HUDEP-2 (cell line): ENCODE data around the gene AKAP6.

Source experiments
- DNase-seq, 76 experiments: peaks; one replicate each; lab custom pipeline; 2025; ENCODE audit not compliant: unreplicated experiment in 76 of 76; lab: John Stamatoyannopoulos, UW

The AKAP6 gene

DNA sequence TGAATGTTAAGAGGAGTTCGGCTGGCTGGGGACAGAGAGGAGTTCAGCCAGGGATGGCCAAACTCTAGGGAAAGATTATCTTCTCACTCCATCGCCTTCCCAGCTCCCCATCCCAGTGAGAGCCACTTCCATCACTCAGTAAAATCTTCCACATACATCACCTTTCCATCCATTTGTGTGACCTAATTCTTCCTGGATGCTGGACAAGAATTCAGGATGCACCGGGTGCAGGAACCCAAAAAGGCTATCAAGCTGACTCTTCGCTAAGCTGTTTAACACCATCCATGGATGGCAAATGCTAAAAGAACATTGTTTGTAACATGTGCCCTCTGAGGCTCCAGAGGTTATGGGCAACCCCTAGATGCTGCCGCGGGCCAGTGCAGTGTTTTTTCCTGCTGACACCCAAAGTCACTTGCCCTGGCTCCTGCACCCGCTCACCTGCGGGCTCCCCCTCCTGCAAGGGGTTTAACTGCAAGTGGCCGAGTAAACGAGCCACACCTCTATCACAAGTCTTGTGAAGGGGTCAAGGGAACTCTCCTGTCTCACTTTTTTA is 393.6 kb downstream of the AKAP6 start:
- no peak for DNase-seq

DNA sequence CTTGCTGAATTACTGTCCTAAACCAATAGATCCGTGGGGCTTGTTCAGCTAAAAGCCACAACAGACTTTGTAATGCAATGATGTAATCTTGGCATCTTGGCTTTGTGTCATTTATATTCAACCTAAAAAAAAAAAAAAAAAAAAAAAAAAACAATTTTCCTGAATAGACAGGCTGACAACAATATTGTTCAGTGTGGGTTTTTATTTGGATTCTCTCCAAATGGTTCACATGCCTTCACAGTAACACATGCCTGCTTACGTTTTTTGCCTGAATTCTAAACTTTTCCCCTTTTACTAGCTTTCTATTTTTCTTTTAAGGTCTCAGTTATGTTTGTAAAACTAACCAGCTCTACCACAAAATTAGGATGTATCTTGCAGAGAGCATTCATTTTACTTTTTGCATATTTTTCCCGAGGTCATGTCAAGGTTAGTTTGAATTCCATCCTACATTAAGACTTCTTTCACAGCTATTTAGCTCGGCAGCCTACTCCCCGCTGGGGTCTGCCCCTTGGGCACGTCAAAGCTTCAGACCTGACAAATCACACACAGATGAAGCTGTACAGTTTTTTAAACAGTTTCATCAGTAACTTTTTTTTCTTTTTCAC is 395.9 kb downstream of the AKAP6 start:
- no peak for DNase-seq

DNA sequence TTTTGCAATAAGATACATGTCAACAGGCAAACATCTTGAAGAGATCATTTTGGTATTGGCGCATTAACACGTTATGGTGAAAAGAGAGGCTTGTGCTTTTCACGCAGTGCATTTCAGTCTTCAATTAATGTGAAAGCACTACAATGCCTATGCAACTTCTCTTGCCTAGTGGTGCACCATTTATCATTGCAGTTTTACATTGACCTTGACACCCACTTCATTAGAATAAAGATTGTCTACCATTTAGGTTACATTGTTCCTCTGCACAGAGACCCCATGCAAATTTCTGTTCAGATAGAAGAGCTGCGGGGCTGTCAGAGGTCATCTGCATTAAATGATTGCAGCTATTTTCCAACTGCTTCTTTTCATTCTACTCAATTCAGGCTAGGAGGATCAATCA is 397.4 kb downstream of the AKAP6 start:
- DNase-seq, result no peak

DNA sequence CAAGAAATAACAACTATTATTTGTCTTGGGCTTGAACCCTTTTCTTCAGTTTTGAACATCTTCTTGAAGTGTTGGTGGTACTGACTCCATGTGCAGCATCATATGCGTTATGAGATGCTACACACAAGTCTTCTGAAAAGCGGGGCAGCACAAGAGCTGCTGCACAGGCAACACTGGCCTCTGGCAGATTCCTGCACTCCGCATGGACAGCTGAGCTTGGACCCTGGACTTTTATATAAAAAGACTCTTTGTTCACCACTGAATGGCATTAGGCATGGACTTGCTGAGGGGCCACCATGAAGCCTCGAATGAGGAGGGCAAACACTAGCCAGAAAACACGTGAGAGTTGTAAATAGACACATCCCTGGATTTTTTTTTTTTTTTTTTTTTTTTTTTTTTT is 398.7 kb downstream of the AKAP6 start:
- no peak for DNase-seq

- no peak for DNase-seq
These were observed 399.4 kb downstream of the AKAP6 start for GRCh38 chr14:32728526-32728925.

- DNase-seq, result no peak
These were observed 399.9 kb downstream of the AKAP6 start for GRCh38 chr14:32728976-32729375.

DNA sequence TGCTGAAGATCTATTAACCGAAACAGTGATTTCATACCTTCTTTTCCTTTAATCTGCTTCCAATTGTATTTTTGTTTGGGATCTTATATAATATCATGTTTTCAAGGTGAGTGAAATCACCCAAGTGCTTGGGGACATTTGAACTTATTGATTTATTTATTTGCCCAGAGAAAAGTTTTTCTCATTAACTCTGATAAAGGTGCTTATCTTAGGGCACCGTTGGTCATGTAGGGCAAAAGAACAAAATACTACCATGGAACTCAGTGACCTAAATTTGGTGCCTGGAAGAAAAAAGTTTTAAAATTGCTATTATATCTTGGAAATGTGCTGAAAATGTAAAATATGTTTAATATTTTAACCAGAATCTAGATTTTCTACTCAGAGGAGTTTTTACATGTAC is 402.2 kb downstream of the AKAP6 start:
- DNase-seq, result no peak

DNA sequence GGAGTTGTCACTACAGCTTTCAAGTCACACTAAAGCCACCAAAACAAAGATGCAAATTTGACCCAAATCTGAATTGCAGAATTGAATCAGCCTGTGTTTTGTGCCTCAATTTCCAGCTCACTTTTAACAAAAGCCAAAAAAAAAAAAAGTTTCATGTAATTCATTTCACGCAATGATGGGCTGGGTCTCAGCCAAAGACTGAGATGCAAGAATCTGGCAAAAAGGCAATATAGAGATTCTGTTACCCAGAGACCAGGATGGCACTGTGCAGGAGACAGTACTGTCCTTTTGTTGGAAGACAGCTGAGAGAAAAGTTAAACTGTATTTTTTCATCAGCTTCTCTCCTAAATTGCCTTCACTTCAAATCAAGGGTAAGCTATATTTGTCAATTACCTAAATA is 403.9 kb downstream of the AKAP6 start:
- no peak for DNase-seq

DNA sequence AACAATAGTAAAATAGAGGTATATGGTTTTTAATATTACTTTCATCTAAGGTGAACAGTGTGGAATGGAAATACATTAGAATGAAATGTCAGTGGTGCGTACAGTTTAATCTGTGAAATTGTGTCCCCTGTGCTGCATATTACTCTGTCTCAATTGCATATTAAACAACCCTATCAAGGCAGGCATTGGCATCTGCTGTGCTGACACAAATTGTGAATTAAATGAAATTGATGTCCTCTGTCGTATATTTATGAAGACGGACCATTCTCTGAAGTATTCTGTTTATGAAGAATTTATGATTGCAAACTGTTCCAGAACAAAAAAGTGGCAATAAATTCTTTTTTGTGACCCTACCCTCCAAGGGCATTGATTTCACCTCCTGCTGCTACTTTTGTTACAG is 405.2 kb downstream of the AKAP6 start:
- DNase-seq, result no peak

DNA sequence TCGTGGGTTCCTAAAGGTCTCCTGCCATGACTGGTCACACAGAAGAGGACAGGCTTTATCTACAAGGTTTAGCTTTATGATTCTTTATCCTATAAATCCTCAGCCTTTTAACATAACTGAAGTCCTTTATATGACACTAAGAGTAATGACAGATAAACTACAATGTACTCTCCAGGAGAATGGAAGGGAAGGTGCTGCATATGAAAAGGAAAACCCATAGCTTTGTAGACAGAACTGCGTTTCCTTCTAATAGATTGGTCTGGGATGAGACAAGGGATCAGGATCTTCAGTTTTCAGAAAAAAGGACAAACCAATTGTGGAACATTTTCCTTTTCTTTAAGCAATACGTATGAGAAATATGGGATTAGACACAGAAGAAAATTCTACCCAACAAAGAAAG is 408.5 kb downstream of the AKAP6 start:
- DNase-seq, result no peak

DNA sequence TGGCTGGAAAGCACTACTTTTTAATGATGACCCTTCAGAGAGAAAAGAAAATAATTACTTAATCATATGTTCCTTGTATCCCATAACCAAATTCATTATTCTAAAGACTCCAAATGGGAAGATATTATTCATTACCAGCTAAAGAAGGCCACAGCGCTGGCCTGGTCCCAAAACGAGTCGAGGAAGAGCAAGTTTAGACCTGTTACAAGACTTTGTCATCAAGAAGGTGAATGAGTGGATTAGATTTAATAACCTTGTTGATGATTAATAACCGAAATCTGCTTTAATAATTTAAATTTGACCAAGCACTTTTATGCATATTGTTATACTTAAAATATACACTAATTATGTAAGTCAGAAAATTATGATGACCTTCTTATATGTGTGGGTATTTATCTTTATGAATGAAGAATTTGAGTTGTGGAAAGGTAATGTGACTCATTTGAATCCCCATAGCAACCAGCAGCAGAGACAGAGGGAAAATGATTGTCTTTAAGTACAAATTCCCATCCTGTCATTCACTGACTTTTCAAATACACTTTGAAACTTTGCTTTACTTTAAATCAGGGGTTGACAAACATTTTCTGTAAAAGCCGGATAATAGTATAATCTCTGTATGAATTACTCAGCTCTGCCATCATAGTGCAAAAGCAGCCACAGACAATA is 409.2 kb downstream of the AKAP6 start:
- no peak for DNase-seq

GRCh38 chr14:32744811-32745445 is 415.8 kb downstream of the AKAP6 start:
- no peak for DNase-seq

GRCh38 chr14:32754209-32754608 is 425.1 kb downstream of the AKAP6 start:
- DNase-seq, result no peak

DNA sequence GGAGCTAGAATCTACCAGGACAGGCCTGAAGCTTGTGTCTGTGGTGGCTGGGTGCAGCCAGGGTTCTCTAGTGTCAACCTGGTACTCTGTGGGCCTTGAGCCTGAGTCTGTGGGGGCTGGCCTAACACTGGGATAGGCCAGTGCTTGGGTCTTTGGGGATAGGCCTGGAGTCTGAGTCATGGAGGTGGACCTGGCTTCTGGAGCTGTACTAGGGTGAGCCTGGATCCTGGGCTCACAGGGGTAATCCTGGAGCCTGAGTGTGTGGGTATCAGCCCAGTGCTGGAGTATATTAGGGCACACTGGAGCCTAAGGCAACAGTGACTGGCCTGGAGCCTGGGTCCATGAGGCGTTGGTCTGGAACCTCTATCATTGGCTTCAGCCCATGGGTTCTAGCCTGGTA is 427.1 kb downstream of the AKAP6 start:
- no peak for DNase-seq

- DNase-seq, result no peak
These were observed 427.7 kb downstream of the AKAP6 start for GRCh38 chr14:32756775-32757174.

DNA sequence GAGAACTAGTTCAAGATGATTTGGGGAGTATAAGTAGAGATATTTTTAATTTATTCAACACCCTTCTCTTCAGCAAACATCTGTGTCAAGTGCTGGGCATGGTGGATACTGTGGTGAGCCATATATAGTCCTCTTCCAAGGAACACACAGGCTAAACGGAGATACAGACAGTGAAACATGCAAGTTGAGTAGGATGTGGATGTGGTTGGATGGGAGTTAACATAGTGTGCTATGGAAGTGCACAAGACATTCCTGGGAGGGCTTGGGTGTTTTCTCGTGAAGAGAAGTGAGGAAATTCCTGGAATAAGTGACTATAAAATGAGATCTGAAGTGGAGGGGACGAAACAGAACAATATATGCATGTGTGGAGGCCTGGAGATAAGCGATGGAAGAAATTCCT is 428.5 kb downstream of the AKAP6 start:
- no peak for DNase-seq

DNA sequence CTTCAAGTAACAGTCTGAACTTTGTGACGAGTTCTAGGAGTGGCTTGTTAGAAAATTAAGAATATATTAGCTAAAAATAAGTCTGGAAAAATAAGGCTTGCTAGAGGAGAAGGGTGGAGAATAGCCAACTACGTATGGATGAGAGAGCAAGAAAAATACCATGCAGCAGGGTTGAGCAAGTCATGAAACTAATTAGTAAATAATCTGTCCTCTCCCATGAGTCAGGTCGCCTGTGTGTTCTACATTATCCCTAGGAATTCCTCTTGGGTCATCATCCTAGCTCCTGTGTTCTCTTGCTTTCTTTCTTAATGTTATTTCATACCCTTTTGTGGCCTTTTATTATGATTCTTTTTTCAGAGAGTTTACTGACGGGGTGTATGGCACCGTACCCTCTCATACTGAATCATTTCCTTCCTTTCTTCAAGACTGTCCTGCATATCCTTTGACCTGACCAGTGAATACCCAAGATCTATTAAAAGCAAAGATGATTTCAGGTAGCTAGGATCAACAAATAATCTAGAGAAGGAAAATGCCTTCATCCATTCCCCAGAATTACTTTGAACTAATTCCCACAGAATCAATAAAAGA is 432.4 kb downstream of the AKAP6 start:
- DNase-seq, result no peak

DNA sequence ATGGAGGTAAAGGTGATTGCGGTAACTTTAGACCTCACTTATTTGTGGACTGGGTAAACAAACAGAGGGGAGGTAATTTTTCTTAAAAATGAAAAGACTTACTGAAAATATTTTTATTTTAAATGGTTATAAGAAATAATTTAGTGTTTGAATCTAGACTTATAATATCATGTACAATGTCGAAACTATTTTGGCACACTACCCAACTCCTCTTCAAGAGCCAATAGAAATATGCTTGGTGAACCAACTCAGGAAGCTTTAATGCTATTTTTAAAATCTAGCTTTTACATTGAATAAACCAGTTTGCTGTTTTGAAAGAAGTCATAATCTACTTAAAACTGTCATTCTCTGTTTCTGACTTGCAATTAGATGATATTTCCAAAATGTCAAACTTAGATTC is 433.8 kb downstream of the AKAP6 start:
- no peak for DNase-seq

DNA sequence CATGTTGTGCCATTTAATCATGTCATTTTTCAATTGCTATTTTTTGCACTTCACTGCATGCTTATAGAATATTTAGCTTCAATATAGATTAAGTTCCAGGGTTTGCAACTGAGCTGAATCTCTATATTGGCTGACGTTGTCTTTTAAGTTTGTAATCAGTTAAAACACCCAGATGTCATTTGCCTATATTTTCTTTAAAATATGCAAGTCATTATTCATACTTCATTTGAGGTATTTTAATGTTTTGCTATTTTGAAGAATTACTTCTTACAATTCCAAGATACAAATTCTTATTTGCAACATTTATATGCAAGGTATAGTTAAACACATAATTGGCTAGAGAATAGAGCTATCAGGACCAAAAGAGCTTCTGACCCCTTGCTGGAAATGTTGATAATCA is 434.6 kb downstream of the AKAP6 start:
- DNase-seq, result no peak

GRCh38 chr14:32764131-32764530 is 435.0 kb downstream of the AKAP6 start:
- DNase-seq, result no peak

DNA sequence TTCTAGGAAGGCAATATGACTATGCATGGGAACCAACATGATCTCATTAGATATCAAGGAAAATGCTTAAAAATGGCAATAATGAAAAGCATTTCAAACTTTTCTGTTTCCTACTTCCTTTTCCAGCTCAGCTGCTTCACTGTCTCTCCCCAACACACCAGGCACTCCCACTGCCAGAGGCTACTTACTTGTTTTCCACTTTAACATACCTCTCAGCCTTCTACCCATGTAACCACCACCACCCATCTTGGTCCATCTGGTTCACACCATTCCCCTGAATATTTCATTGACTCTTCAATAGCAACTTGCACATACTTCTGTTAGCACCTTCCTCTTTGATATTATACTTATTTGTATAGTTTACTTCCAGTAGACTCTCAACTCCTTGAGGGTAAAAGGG is 441.3 kb downstream of the AKAP6 start:
- no peak for DNase-seq

DNA sequence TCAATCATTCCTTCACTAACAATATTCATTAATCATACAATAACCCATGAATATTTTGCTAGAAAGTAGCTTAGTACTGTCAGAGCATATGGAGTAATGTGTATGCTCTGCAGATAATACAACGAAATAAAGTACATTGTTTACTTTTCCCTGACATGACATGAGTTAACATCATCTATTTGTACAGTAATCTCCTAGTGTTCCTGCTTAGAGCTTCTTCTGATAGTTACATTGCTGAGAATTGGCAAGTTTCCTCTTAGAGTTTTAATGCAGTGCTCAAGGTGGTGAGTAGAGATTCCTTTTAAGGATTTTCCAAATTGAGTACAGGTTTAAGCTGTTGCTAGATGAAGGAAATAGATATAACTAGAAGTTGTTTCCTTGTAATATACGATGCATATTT is 445.1 kb downstream of the AKAP6 start:
- no peak for DNase-seq
